HEK293 (cell line): ENCODE measurements around the gene C1QL4.
"Not testable (repeated sequence)": the region's sequence is repeated elsewhere in the genome, so short reads cannot be mapped to it uniquely, and the experiment has no call there.

Experiments
- CTCF ChIA-PET: fragments of 350-600 bp; formaldehyde crosslinking; extraction: SDS; loops from one replicate; lab custom pipeline; 2021; ENCODE audit warnings: antibody characterized with exemption; lab: Yijun Ruan, JAX
- POLR2A ChIA-PET: fragments of 300-600 bp; formaldehyde crosslinking; extraction: SDS; loops from one replicate; lab custom pipeline; 2020; ENCODE audit warnings: antibody characterized with exemption, inconsistent platforms; lab: Yijun Ruan, JAX
- H3K27ac ChIP-seq: fragments of 200-500 bp; sonication (Bioruptor generic); 2 replicates; pipeline ENCODE4 v1.5.1; 2014; ENCODE audit warnings: low read depth, low read length, control low read depth, inconsistent platforms; ENCODE audit errors: extremely low read depth
- H3K36me3 ChIP-seq, 2 experiments: fragments of 200-500 bp in 1 of 2; sonication (Bioruptor generic) in 1 of 2; 1 replicate in 1 of 2; 2 replicates in 1 of 2; pipeline ENCODE4 v1.5.1; 2014 to 2017; ENCODE audit warnings: inconsistent platforms in 2 of 2, low read length in 2 of 2; ENCODE audit not compliant: control insufficient read depth in 2 of 2, insufficient read depth in 1 of 2
- H3K4me1 ChIP-seq: fragments of 200-500 bp; sonication (Bioruptor generic); 2 replicates; pipeline ENCODE4 v1.5.1; 2014; ENCODE audit warnings: mild to moderate bottlenecking, low read length, inconsistent platforms; ENCODE audit not compliant: control insufficient read depth, insufficient read depth
- H3K4me3 ChIP-seq: 2 replicates; pipeline ENCODE4 v1.5.1; 2011; ENCODE audit warnings: low read depth, mild to moderate bottlenecking, control low read depth, low read length, moderate library complexity
- H3K9me3 ChIP-seq: fragments of 200-500 bp; sonication (Bioruptor generic); 2 replicates; pipeline ENCODE4 v1.5.1; 2014; ENCODE audit warnings: low read depth, low read length, inconsistent platforms; ENCODE audit not compliant: control insufficient read depth, insufficient read depth
- FEZF1 ChIP-seq: fragments of 450-650 bp; formaldehyde crosslinking; IDR thresholded peaks from 2 replicates; pipeline ENCODE4 v1.5.1; 2016; ENCODE audit warnings: missing biosample characterization, missing genetic modification characterization
- GLIS1 ChIP-seq: fragments of 450-650 bp; formaldehyde crosslinking; IDR thresholded peaks from 2 replicates; pipeline ENCODE4 v1.5.1; 2016; ENCODE audit warnings: missing biosample characterization, missing genetic modification characterization
- KLF1 ChIP-seq: fragments of 450-650 bp; formaldehyde crosslinking; IDR thresholded peaks from 2 replicates; pipeline ENCODE4 v1.5.1; 2016; ENCODE audit warnings: missing biosample characterization, missing genetic modification characterization
- ZBTB10 ChIP-seq: fragments of 450-650 bp; formaldehyde crosslinking; IDR thresholded peaks from 2 replicates; pipeline ENCODE4 v1.5.1; 2016; ENCODE audit warnings: missing biosample characterization, missing genetic modification characterization
- ZBTB48 ChIP-seq: fragments of 450-650 bp; formaldehyde crosslinking; IDR thresholded peaks from 2 replicates; pipeline ENCODE4 v1.5.1; 2016; ENCODE audit warnings: missing biosample characterization, missing genetic modification characterization
- ZNF112 ChIP-seq: fragments of 450-650 bp; formaldehyde crosslinking; IDR thresholded peaks from 2 replicates; pipeline ENCODE4 v1.5.0; 2017; ENCODE audit warnings: missing biosample characterization, missing genetic modification characterization
- ZNF140 ChIP-seq: fragments of 450-650 bp; formaldehyde crosslinking; IDR thresholded peaks from 2 replicates; pipeline ENCODE4 v1.5.1; 2016; ENCODE audit warnings: missing biosample characterization, missing genetic modification characterization
- ZNF2 ChIP-seq: fragments of 450-650 bp; formaldehyde crosslinking; IDR thresholded peaks from 2 replicates; pipeline ENCODE4 v1.5.1; 2016; ENCODE audit warnings: missing biosample characterization, missing genetic modification characterization
- ZNF211 ChIP-seq: fragments of 450-650 bp; formaldehyde crosslinking; IDR thresholded peaks from 2 replicates; pipeline ENCODE4 v1.5.1; 2016; ENCODE audit warnings: low read depth, missing biosample characterization, missing genetic modification characterization
- ZNF341 ChIP-seq: fragments of 450-650 bp; formaldehyde crosslinking; IDR thresholded peaks from 2 replicates; pipeline ENCODE4; 2016; ENCODE audit warnings: low read depth, missing biosample characterization, missing genetic modification characterization
- ZNF398 ChIP-seq: fragments of 450-650 bp; formaldehyde crosslinking; IDR thresholded peaks from 2 replicates; pipeline ENCODE4 v1.5.1; 2017; ENCODE audit warnings: missing biosample characterization, missing genetic modification characterization
- ZNF488 ChIP-seq: fragments of 450-650 bp; formaldehyde crosslinking; IDR thresholded peaks from 2 replicates; pipeline ENCODE4 v1.5.1; 2016; ENCODE audit warnings: missing biosample characterization, missing genetic modification characterization
- ZNF513 ChIP-seq: fragments of 450-650 bp; IDR thresholded peaks from 2 replicates; pipeline ENCODE4 v1.5.1; 2018; ENCODE audit warnings: missing biosample characterization, missing genetic modification characterization
- ZNF645 ChIP-seq: fragments of 450-650 bp; formaldehyde crosslinking; IDR thresholded peaks from 2 replicates; pipeline ENCODE4; 2016; ENCODE audit warnings: missing biosample characterization, missing genetic modification characterization

C1QL4 gene

GRCh38 chr12:49334226-49334625, 2.8 kb downstream of the C1QL4 start (continued):
- TF ChIP-seq ZNF211 (no peak), ZBTB10 (tag by site-specific recombination) (no peak), ZNF140 (tag by site-specific recombination) (no peak), ZNF2 (tag by site-specific recombination) (no peak)

- ChIA-PET POLR2A (interaction anchor here (0.6 to 8.2 kb wide), 3 partner anchors 11 to 55 kb away, joined by 3 to 82 read pairs (median 8); partner anchors contain the start of gene TROAP), CTCF (interaction anchor here (0.8 to 11.4 kb wide), 8 partner anchors 9 to 246 kb away, joined by 4 to 185 read pairs (median 53); partner anchors contain the start of genes DNAJC22 and PRPH)
- H3K36me3 ChIP-seq, result peaks cover 6 to 36% of the 10 kb centered on the region in 2 experiments; a peak in 2 of 3 replicates
- not testable (repeated sequence) for H3K27ac ChIP-seq, H3K9me3 ChIP-seq, H3K4me1 ChIP-seq, H3K4me3 ChIP-seq
These were observed 3.2 kb downstream of the C1QL4 start for GRCh38 chr12:49333778-49334177.

- Histone ChIP-seq H3K4me3 (no peak overlapping the region), H3K27ac (no peak overlapping the region), H3K4me1 (peaks cover 8% of the 10 kb centered on the region; the same call in 1 of the 2 replicates), H3K9me3 (no peaks in the 10 kb centered on the region), H3K36me3 (peaks cover 13 to 43% of the 10 kb centered on the region in 2 experiments; a peak in 2 of 3 replicates)
- TF ChIP-seq KLF1 (tag by site-specific recombination) (peak; percentile 56; the same call in 1 of the 2 replicates), GLIS1 (tag by site-specific recombination) (no peak), ZNF112 (tag by site-specific recombination) (no peak), ZNF488 (no peak), ZNF645 (tag by site-specific recombination) (no peak)
- POLR2A ChIA-PET, result interaction anchor here (8.2 kb wide), 1 partner anchor 10 kb away, joined by 82 read pairs; the partner anchor contains the start of gene TROAP
- CTCF ChIA-PET, result interaction anchor here (0.7 to 11.4 kb wide), 15 partner anchors 10 to 311 kb away, joined by 3 to 185 read pairs (median 17); partner anchors contain the start of genes DNAJC22 and PRPH
These were observed 4.1 kb downstream of the C1QL4 start for GRCh38 chr12:49332891-49333371.

GRCh38 chr12:49332441-49332861, 4.5 kb downstream of the C1QL4 start:
- TF ChIP-seq ZNF398 (tag by site-specific recombination) (no peak), ZBTB48 (tag by site-specific recombination) (no peak), ZNF341 (tag by site-specific recombination) (no peak), FEZF1 (tag by site-specific recombination) (no peak), ZNF513 (tag by site-specific recombination) (no peak)
- CTCF ChIA-PET, result interaction anchor here (0.7 to 11.4 kb wide), 22 partner anchors 10 to 311 kb away, joined by 3 to 185 read pairs (median 8); partner anchors contain the start of genes DNAJC22, PRPH and TROAP
- Histone ChIP-seq H3K36me3 (peaks cover 15 to 47% of the 10 kb centered on the region in 2 experiments; a peak in 2 of 3 replicates), H3K4me3 (no peak overlapping the region), H3K27ac (no peak overlapping the region), H3K4me1 (peaks cover 7% of the 10 kb centered on the region; the same call in 1 of the 2 replicates), H3K9me3 (no peaks in the 10 kb centered on the region)
- POLR2A ChIA-PET, result interaction anchor here (1.2 to 8.2 kb wide), 5 partner anchors 10 to 35 kb away, joined by 6 to 82 read pairs (median 11); partner anchors contain the start of gene TROAP
